ENCODE results near the gene HDAC1. TPM values are rescaled to one million over a fixed set of nuclear protein-coding genes. Genes with fewer than 3 reads are reported as not detected.

HDAC1 gene
- total and polyA plus RNA-seq, 2 of the 8 experiments (the other 6 are each of a cell fraction or from before 2014, with no cell fraction given): 111 to 125 TPM

- no peak for FAIRE-seq
- no peaks in the 10 kb centered on the region for H3K9me3 ChIP-seq (ENCODE audit: insufficient read depth in 2 of 2, low read depth in 1 of 2, low read length in 1 of 2)
Observed at GRCh38 chr1:32299327-32299726, 7.4 kb downstream of the HDAC1 start.

More at GRCh38 chr1:32299327-32299726, 7.4 kb downstream of the HDAC1 start:
- H3K4me1 ChIP-seq (replicated peaks in 1 of 4; ENCODE audit: control insufficient read depth in 3 of 4, insufficient read depth in 4 of 4, low read length in 3 of 4): peaks cover 0 to 4% (median 0%) of the 10 kb centered on the region in 4 experiments; a peak in 2 of 7 replicates
- no peak for DNase-seq (ENCODE audit: low read depth in 1 of 2, low spot score in 2 of 2)
- peaks cover 6% of the 10 kb centered on the region for H3K79me1 ChIP-seq (ENCODE audit: low read depth, low read length)
- no peaks in the 10 kb centered on the region for H3K23me2 ChIP-seq (ENCODE audit: low read depth, low read length)
- H3K14ac ChIP-seq (ENCODE audit: insufficient read length): no peak overlapping the region
- H2BK5ac ChIP-seq (ENCODE audit: low read depth, low read length): no peak overlapping the region
- no peak overlapping the region for H2BK120ac ChIP-seq (replicated peaks; ENCODE audit: low read depth, low read length)
- no peak overlapping the region for H4K8ac ChIP-seq (ENCODE audit: extremely low read depth, insufficient read depth, low read length)
- TF ChIP-seq EP300 (IDR thresholded peaks at IDR 0.05; ENCODE audit: borderline replicate concordance in 1 of 2, low read depth in 2 of 2, low read length in 2 of 2) (no peak), CBX5 (IDR thresholded peaks at IDR 0.05; ENCODE audit: low read depth, low read length) (no peak), SIN3A (conservative IDR thresholded peaks at IDR 0.05 in 1 of 2, IDR thresholded peaks at IDR 0.05 in 1 of 2; ENCODE audit: low read depth in 1 of 2, low read length in 2 of 2) (no peak), SP2 (IDR thresholded peaks at IDR 0.05; ENCODE audit: low read length) (no peak), GTF2F1 (IDR thresholded peaks at IDR 0.05; ENCODE audit: borderline replicate concordance, low read depth, low read length) (no peak)
- TF ChIP-seq, protein P1, sequence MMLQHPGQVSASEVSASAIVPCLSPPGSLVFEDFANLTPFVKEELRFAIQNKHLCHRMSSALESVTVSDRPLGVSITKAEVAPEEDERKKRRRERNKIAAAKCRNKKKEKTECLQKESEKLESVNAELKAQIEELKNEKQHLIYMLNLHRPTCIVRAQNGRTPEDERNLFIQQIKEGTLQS (IDR thresholded peaks at IDR 0.05; ENCODE audit: insufficient read depth, low read depth, low read length): no peak
- no peak overlapping the region for H2BK12ac ChIP-seq (ENCODE audit: low read depth, low read length)
- H3K18ac ChIP-seq (ENCODE audit: extremely low read depth, low read length): no peak overlapping the region
- no peak overlapping the region for H3K9ac ChIP-seq (replicated peaks in 1 of 4; ENCODE audit: extremely low read depth in 1 of 4, low read depth in 3 of 4, low read length in 3 of 4)
- no peak overlapping the region for H4K5ac ChIP-seq (ENCODE audit: insufficient read length, low read depth, low read length)
- no peak overlapping the region for H3K4me2 ChIP-seq (ENCODE audit: insufficient read depth in 1 of 2, low read depth in 2 of 2, low read length in 2 of 2)
- H3K36me3 ChIP-seq (ENCODE audit: control insufficient read depth in 2 of 4, insufficient read depth in 4 of 4, low read length in 3 of 4): peaks cover 5 to 20% (median 13%) of the 10 kb centered on the region in 4 experiments; a peak in 7 of 8 replicates
- H3K23ac ChIP-seq (ENCODE audit: insufficient read length): no peak overlapping the region
- H3K79me2 ChIP-seq (ENCODE audit: control insufficient read depth in 1 of 2, insufficient read depth in 2 of 2, low read length in 2 of 2): peaks cover 4 to 48% of the 10 kb centered on the region in 2 experiments; a peak in 3 of 4 replicates
- H3K56ac ChIP-seq (replicated peaks; ENCODE audit: insufficient read length, low read depth, low read length): no peak overlapping the region
- H4K91ac ChIP-seq (replicated peaks; ENCODE audit: insufficient read length, low read length): no peak overlapping the region
- no peak overlapping the region for H3K4ac ChIP-seq (replicated peaks; ENCODE audit: insufficient read length, low read depth, low read length)
- ChIA-PET CTCF (ENCODE audit: partially characterized antibody) (no interaction called here), POLR2A (ENCODE audit: partially characterized antibody) (interaction anchor here (0.9 kb wide), 1 partner anchor 49 kb away, joined by 3 read pairs; no protein-coding TSS in a partner anchor)
- H2BK20ac ChIP-seq (ENCODE audit: low read length): no peak overlapping the region
- no peak overlapping the region for H2AFZ ChIP-seq (ENCODE audit: low read length)
- no peak overlapping the region for H3K4me3 ChIP-seq (ENCODE audit: extremely low read depth in 1 of 4, insufficient read depth in 2 of 4, low read depth in 3 of 4, low read length in 4 of 4)
- H4K20me1 ChIP-seq (replicated peaks in 1 of 2; ENCODE audit: control insufficient read depth in 1 of 2, insufficient read depth in 2 of 2, low read length in 2 of 2): peaks cover 0 to 12% of the 10 kb centered on the region in 2 experiments
- no peak overlapping the region for H3K27ac ChIP-seq (ENCODE audit: low read depth, low read length)
- no peak overlapping the region for H2BK15ac ChIP-seq (ENCODE audit: low read length)
- H3K27me3 ChIP-seq (replicated peaks in 1 of 4; ENCODE audit: control insufficient read depth in 3 of 4, extremely low read depth in 1 of 4, insufficient read depth in 3 of 4, low read length in 3 of 4): no peaks in the 10 kb centered on the region
- H2AK5ac ChIP-seq (ENCODE audit: low read depth, low read length): no peak overlapping the region
